Mucosa of gallbladder (tissue), 1 donor: ENCODE results near the gene LLGL1. TPM values are rescaled to one million over a fixed set of nuclear protein-coding genes. Genes with fewer than 3 reads are reported as not detected.

ENCODE experiments used
- DNase-seq: peaks from one replicate; pipeline ENCODE4 v3.0.0-alpha.2; 2020; ENCODE audit warnings: low spot score
- total RNA-seq: library from RNA; stranded (reverse); gene quantifications from one replicate; pipeline ENCODE4 v1.2.1, GENCODE V29; 2021
- donor health status: DM: no; HTN: no; CAD: no.

LLGL1 gene
- total RNA-seq, 1 donor from 2014 or later: 19.6 TPM

GRCh38 chr17:18229771-18230170 is 4.3 kb downstream of the LLGL1 start:
- DNase-seq: no peak

GRCh38 chr17:18230288-18231141 is 5.1 kb downstream of the LLGL1 start:
- no peak for DNase-seq

GRCh38 chr17:18231164-18231563 is 5.7 kb downstream of the LLGL1 start:
- no peak for DNase-seq

- no peak for DNase-seq
Observed at GRCh38 chr17:18233803-18234518, 8.5 kb downstream of the LLGL1 start.

- no peak for DNase-seq
Observed at GRCh38 chr17:18234853-18235380, 9.5 kb downstream of the LLGL1 start.

GRCh38 chr17:18235743-18236256 is 10.4 kb downstream of the LLGL1 start:
- no peak for DNase-seq

GRCh38 chr17:18236494-18236893 is 11.1 kb downstream of the LLGL1 start:
- no peak for DNase-seq

- DNase-seq: no peak
Observed at GRCh38 chr17:18237461-18237860, 12.0 kb downstream of the LLGL1 start.

- no peak for DNase-seq
Observed at GRCh38 chr17:18238299-18238698, 12.9 kb downstream of the LLGL1 start.

- no peak for DNase-seq
Observed at GRCh38 chr17:18240449-18240848, 15.0 kb downstream of the LLGL1 start.

GRCh38 chr17:18241229-18241871 is 15.9 kb downstream of the LLGL1 start:
- no peak for DNase-seq

GRCh38 chr17:18245038-18245776 is 19.8 kb downstream of the LLGL1 start:
- DNase-seq: no peak

- DNase-seq: no peak
Observed at GRCh38 chr17:18246109-18246725, 20.8 kb downstream of the LLGL1 start.

GRCh38 chr17:18246880-18247612 is 21.6 kb downstream of the LLGL1 start:
- DNase-seq: peak; percentile 82

- no peak for DNase-seq
Observed at GRCh38 chr17:18247613-18248001, 22.2 kb downstream of the LLGL1 start.

- DNase-seq: peak; percentile 63
Observed at GRCh38 chr17:18248300-18248731, 22.9 kb downstream of the LLGL1 start.

- DNase-seq: no peak
Observed at GRCh38 chr17:18248811-18249210, 23.4 kb downstream of the LLGL1 start.

GRCh38 chr17:18250259-18250658 is 24.8 kb downstream of the LLGL1 start:
- no peak for DNase-seq

GRCh38 chr17:18250708-18251107 is 25.3 kb downstream of the LLGL1 start:
- no peak for DNase-seq

GRCh38 chr17:18251204-18251603 is 25.8 kb downstream of the LLGL1 start:
- DNase-seq: no peak
